Dermis blood vessel endothelial cell (primary cell): ENCODE results near the gene PPDPF. TPM values are rescaled to one million over a fixed set of nuclear protein-coding genes. Genes with fewer than 3 reads are reported as not detected.
"Not testable (repeated sequence)": the region's sequence is repeated elsewhere in the genome, so short reads cannot be mapped to it uniquely, and the experiment has no call there.

Experiments used
- DNase-seq: peaks from one replicate; pipeline ENCODE4 v3.0.0; 2010
- total RNA-seq: library from RNA; depleted of rRNA; stranded (reverse); fragments of >200 nt; gene quantifications from 2 replicates; pipeline ENCODE4 v1.2.3, GENCODE V29; 2014

Gene PPDPF
- total RNA-seq, 1 donor from 2014 or later: 19.9 TPM

DNA sequence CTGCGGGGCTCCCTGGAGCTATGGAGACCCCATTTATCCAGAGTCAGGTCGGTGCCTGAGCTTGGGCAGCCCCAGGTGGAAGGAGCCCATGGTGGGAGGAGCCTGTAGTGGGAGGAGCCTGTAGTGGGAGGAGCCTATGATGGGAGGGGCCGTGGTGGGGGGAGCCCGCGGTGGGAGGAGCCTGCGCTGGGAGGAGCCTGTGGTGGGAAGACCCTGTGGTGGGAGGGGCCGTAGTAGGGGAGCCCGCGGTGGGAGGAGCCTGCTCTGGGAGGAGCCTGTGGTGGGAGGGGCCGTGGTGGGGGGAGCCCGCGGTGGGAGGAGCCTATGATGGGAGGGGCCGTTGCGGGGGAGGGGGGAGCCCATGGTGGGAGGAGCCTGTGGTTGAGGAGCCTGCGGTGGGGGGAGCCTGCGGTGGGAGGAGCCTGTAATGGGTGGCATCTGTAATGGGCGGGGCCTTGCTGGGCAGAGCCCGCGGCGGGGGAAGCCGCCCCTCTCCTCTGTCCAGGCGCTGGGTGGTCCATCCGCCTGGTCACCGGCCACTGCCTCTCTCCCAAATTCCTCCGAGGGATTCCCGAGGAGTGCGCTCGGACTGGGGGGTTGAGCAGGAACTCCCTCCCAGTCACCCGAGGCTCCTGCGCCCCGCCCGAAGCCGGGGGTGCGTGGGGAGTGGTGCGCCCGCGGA, 32.8 kb downstream of the PPDPF start:
- DNase-seq: peak; percentile 95

DNA sequence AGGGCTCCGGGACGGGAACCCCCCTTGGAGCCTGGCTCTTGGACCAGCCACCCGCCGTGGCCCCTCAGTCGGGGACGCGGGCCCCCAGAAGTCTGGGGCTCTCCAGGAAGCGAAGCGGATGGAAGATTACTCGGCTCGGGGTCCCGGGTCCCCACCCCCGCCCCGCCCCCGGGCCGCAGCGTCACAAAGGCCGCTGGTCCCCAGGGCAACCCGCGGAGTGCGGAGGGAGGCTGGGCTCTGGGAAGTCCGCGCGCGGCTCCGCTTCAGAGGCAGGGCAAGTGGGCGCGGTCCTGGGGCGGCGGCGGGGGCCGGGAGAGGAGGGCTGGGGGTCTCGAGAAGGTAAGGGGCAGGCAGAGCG, 33.3 kb downstream of the PPDPF start, which contains the start of gene FNDC11:
TSS of gene FNDC11 (plus strand) at position 227 of the 358 bp plus-strand sequence. CDS start 1,505 bp downstream, outside the sequence.
- peak; percentile 55 for DNase-seq

DNA sequence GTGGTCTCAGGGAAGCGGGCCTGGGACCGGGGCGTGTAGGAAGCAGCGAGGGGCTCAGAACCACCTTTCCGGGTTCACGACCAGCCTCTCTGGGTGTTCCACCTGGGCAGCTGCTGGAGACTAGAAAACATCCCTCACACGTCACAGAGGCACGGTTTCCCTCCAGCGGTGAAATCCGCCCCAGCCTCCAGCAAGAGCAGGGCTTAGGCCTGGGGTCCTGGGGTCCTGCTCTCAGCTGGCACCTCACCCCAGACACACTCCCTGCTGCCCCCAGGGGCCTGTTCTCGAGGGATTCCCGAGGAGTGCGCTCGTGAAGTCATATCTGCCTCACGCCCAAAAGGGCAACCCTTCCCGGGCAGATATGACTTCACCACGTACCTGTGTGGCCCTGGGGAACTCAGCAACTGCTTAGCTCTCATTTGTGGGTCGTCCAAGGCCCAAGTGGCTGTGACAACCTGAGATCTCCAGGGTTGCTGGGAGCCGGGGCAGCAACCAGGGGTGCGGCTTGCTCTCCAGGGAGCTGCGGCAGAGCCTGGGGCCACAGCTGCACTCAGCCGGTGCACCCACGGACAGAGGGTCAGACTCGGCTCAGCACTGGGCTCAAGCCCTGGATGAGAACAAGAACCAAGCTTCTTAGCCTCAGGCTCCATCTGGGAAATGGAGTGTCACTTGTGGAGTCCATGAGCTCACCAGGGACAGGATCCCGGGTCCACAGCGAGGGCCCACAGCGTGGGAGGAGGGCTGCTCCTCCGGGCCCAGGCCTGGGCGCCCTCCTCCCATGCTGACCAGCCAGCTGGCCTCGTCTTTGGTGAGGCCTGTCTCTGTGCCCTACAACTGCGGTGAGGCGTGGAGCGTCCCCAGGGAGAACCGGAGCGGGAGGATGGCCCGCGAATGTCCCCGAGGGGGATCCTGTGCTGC, 34.1 kb downstream of the PPDPF start:
- DNase-seq: no peak

DNA sequence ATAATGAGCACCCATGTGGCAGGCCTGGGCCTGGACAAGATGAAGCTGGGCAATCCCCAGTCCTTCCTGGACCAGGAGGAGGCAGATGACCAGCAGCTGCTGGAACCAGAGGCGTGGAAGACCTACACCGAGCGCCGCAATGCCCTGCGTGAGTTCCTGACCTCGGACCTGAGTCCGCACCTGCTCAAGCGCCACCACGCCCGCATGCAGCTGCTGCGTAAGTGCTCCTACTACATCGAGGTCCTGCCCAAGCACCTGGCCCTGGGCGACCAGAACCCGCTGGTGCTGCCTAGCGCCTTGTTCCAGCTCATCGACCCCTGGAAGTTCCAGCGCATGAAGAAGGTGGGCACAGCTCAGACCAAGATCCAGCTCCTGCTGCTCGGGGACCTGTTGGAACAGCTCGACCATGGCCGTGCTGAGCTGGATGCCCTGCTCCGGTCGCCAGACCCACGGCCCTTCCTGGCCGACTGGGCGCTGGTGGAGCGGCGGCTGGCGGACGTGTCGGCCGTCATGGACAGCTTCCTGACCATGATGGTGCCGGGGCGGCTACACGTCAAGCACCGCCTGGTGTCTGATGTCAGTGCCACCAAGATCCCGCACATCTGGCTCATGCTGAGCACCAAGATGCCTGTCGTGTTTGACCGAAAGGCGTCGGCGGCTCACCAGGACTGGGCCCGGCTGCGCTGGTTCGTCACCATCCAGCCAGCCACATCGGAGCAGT, 35.3 kb downstream of the PPDPF start:
- no peak for DNase-seq

DNA sequence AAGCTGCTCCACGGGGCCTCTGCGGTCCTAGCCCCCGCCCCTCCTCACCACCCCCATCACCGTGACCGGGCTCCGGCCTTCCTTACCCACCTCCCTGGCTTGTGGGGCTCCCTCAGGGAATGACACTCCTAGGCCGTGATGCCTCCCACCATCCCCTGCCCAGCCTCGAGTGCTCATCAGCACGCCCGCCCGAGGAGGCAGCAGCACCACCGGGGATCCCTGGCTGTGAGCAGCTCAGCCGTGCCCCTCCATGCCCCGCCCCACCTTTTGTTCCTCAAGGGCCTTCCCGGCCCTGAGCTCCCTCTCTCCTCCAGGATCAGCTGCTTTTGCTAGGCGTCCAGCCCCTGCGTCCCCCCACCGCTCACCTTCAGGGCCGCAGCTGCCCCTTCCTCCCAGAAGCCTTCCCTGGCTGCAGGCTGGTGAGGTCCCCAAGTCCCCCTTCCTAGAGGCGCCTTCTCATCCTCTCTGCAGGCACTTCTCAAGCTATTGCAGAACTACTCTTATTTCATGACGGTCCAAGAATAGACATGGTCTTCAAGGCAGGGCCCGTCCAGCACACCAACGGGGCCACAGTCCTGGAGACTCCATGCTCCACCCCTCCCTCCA, 36.4 kb downstream of the PPDPF start:
- DNase-seq: no peak

DNA sequence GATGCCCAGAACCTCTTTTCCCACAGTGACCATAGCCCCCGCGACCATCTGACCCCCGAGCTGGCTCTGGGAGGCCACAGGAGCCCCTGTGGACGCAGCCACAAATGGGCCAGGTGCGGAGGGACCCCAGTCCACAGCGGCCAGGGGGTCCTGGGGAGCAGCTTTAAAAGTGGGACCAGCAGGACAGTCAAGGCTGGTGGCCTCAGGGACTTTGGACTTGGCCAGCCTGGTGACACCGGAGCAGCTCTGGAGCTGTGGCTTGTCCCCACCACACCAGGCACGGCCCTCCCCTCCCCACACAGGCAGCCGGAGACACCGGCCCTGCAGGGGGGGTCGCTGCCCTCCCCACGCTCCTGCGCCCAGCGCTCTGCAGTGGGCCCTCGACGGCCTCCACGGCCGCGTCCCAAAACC, 36.9 kb downstream of the PPDPF start:
- no peak for DNase-seq

DNA sequence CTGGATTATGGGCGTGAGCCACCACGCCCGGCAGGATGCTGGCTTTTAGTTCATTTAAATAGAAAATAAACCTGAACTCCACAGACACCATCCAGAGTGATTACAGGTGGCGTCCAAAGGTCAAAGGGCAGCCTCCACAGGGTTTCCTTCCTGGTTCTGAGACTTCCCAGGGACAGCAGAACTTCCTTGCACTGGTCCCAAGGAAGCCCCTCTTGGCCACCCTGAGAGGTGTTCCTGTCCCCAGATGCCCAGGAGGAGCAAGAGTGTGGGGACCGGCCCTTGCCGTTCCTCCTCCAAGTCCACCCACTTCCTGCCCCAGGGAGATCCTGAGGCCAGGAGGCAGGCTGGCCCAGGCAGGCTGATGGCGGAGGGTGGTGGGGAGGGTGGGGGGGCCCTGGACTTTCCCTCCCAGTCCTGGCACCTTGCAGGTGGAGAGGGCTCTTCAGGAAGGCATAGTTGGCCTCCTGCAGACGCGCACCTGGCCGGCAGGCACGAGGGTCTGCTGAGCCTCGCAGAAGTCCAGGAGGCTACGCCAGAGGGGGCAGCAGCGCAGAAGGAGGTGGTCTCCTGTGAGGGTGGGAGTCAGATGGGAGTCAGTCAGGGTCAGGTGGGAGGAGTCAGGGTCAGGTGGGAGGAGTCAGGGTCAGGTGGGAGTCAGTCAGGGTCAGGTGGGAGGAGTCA, 38.4 kb downstream of the PPDPF start:
- DNase-seq: no peak

DNA sequence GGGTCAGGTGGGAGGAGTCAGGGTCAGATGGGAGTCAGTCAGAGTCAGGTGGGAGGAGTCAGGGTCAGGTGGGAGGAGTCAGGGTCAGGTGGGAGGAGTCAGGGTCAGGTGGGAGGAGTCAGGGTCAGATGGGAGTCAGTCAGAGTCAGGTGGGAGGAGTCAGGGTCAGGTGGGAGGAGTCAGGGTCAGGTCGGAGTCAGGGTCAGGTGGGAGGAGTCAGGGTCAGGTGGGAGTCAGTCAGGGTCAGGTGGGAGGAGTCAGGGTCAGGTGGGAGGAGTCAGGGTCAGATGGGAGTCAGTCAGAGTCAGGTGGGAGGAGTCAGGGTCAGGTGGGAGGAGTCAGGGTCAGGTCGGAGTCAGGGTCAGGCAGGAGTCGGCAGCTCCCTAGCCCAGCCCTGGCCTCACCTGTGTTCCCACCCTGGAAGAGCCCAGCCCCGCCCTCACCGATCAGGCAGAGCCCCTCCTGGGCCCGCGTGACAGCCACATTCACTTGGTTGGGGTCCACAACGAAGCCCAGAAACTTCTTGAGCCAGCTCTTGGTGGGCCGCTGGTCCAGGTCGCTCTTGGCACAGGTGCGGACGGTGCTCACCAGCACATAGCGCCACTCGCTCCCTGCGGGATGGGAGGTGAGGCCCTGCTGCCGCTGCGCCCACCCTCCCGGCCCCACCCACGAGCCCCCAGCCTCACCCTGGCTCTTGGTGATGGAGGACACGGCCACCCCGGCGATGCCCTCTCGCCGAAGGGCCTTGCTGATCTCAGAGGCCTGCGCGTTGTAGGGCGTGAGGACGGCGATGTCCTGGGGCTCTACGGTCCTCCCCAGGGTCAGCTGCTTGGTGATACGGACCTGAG, 39.1 kb downstream of the PPDPF start:
- not testable (repeated sequence) for DNase-seq

DNA sequence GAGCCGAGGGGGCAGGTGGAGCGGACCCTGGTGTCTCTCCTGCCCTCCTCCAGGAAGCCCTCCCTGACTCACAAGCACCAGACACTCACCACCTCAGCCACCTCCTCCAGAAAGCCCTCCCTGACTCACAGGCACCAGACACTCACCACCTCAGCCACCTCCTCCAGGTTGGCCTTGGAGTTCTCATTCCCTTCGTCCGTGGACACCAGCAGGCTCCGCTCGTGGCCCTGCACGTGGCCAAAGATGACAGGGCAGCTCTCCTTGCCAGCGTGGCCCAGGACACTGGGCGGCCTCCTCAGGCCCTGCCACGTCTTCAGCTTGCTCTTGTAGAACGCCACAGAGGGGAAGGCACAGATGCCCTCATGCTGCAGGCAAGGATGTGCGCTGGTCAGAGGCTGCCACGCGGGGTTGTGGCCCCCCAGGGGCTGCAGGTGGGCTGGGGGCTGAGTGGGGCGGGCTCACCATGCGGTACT, 39.8 kb downstream of the PPDPF start:
- no peak for DNase-seq

DNA sequence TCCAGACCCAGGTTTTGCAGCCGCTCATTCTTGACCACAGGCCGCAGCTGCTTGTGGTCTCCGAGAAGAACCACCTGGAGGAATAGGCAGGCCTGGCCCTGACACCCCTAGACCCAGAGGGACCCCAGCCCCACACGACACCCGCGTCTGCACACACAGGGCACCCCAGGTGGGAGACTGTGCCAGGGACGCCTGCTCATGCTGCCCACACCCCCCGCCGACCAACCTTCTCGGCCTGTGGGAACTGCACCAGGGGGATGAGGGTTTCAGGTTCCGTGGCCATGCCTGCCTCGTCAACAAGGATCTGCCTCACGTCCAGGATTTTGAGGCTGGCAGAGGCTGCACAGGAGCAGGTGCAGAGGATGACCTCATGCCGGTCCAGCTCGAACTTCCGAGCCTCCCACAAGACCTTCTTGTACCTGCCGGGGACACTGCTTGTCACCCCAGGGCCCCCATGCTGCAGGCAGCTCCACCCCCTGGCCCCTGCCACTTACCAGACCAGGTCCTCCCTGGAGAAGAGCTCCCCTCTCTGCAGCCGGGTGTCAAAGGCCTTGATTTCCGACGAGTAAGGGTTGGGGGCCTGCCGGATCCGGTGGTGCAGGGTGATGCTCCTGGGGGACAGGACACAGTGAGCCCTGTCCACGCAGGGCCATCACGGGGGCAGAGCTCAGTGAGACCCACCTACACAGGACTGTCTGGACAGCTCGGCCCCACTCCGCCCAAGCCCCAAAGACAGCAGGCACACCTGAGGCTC, 40.5 kb downstream of the PPDPF start:
- DNase-seq: no peak

DNA sequence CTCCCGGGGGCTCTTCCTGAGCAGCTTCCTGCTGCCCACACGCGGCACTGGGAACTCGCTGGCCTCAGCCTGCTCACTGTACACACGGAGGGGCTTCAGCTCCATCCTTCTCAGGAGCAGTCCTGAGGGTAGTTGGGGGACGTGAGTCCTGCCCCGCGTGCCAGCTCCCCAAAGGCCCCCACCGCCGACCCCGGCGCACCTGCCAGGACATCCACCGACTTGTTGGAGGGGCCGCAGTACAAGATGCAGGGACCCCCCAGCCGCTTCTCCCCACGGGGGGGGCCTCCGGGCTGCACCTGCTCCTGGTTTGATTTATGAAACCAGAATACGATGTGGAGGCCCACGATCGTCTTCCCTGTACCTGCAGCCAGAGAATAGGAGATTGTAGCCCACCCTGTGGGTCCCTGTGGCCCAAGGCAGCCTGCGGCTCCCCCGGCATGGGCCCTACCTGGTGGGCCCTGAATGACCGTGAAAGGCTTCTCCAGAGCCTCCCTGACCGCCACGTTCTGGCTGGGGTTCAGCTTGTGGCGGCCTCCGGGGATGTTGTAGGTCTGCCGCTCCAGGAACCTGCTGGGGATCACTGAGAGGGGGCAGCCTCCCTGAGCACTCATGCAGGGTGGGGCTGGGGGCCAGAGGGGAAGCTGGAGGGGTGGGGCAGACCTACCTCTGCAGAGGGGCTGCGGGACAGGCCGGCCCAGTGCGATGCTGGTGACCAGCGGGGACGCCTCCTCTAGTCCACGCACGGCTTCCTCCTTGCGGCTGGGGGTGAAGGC, 41.2 kb downstream of the PPDPF start:
- DNase-seq: no peak

DNA sequence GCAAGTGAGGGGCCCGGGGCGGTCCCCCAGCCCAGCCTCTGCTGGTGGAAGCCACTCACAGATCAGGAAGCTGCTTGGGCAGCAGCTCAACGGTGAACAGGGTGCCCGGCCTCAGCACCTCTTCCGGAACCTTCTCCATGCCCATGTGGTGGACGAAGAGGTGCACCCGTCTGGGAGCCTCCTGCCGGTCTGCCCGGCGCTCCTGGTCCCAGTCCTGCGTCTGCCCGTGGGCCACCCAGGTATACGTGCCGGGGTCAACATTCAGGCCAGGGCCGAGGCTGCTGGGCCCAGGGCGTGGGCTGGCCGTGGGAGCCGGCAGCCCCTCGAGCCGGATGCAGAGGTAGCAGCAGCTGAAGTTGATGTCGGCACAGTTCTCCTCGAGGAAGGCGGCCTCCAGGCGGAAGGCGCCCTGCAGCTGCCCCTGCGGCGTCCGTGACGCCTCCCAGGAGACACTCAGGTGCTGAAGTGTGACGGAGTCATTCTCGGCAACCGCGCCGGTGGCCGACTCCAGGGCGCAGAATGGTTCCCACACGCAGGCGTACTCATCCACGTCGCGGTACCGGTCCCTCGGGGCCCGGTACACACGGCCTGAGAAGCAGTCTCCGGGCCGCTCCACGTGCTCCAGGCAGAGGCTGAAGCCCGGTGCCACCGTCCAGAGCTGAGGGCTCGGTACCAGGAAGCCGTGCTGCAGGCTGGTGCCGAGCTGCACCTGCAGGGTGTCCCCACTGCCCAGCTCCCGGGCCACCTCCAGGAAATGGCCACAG, 42.1 kb downstream of the PPDPF start:
- no peak for DNase-seq

DNA sequence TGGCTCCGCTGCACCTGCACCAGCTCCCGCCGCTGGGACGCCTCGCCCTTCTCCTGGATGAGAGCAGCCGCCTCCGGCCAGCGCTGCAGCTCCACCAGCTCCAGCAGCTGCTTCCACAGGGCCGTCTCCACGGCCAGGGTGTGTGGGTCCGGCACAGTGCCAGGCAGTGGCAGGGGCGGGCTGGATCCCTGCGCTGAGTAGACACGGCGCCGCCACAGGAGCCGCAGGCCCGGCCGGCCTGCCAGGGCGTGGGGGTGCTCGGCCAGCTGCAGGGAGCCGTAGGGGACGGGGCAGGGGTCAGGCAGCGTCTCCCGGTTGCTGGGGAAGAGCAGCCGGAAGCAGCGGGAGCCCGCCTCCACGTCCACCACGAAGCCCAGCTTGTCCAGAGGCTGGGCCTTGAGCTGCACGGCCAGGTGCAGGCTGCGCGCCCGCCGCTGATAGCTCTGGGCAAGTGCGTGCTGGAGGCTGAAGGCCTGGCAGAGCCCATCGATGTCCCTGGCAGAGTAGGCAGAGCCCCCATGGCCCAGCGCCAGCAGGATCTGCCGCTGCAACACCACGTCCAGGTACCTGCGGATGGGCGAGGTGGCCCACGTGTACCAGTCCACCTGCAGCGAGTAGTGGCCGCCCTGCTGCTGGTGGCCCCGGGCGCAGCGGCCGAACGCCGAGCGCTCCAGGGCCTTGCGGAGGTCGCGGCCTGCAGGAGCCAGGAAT, 42.8 kb downstream of the PPDPF start:
- no peak for DNase-seq

DNA sequence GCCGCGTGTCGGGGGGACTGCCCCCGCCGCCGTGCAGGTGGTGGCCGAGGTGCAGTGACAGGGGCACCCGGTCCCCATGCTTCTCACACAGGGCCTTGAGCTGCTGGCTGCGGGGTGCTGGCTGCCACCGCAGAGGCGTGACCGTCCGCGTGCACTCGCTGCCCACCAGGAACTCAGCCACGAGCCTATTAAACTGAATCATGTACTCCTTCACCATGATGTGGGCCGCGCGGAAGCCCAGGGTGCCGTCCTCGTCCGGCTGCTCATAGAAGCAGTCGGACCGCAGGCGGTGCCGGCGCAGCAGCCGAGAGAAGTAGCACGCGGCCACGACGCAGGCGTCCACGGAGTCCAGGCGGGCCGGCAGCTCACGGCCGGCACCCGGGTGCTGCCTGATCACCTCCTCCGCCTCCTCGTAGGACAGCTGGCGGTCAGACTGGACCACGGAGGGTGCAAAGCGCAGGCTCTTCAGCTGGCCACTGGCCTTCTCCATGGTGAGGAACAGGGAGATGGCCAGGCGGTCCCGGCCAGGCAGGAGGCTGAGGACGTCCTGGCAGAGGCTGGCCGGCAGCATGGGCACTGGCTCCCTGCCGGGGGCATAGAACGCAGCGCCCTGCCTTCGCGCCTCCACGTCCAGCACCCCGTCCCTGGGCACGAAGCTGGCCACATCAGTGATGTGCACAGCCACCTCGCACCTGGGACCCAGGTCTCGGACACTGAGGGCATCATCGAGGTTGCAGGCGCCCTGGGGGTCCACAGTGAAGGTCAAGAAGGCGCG, 43.7 kb downstream of the PPDPF start:
- DNase-seq: no peak

DNA sequence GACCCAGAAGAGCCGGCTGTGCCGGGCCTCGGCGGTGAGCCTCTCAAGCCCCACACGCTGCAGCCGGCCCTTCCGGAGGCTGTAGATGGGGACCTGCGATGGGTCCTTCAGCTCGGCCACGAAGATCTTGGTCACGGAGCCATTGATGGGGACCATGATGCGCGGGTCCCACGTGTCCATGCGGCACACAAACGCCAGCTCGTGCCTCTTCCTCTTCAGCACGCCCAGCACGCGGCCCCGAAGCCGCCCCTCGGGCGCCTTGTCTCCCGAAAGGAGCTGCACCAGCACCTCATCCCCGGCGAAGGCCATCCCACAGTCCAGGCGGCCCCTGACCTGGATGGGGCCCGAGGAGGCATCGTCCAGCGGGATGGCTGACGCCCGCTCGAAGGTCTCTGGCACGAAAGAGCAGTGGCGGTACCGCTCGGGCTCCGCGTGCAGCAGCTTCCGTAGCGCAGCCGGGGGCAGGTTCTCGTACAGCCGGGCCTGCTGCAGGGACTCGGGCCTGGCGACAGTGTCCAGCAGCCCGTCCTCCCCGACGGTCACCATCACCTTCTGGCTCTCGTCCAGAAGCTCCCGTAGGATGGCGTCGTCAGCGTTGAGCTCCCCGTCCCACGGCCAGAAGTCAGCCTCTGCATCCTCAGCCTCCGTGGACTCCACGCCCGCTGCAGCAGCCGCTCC, 44.6 kb downstream of the PPDPF start:
- no peak for DNase-seq

DNA sequence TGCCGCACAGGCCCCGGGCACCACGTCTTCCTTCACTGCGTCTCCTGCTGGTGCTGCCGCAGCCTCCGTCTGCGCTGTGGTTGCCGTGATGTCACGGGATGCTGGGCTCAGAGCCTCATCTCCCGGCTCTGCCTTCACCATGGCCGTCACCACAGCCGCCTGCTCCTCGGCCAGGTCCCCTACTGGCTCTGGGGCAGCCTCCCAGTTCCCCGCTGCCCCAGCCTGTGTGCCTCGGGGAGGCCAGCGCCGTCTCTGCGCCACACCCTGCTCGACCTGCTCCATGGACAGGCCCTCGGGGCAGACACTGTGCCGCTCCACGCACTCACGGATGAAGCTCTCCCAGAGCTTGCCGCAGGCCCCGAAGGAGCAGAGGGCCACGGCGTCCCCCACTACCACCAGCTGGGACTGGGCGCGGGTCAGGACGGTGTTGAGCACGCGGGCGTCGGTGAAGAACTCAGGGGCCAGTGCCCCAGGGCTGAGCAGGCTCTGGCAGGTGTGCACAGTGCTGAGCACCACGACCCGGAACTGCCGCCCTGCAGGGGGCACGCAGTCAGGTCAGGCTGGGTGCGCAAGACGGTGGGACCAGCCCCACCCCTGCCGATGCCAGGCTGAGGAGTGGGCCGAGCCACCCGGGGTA, 45.3 kb downstream of the PPDPF start:
- DNase-seq: no peak
